H1 (cell line): ENCODE data around the gene JPH2. TPM values are rescaled to one million over a fixed set of nuclear protein-coding genes. Genes with fewer than 3 reads are reported as not detected.

Source experiments
- EZH2 ChIP-seq: fragments of 200-600 bp; sonication (generic); IDR thresholded peaks from 2 replicates; pipeline ENCODE4 v1.7.1; 2012; ENCODE audit warnings: low read depth, mild to moderate bottlenecking, moderate library complexity, low read length, inconsistent platforms; ENCODE audit not compliant: severe bottlenecking
- HDAC6 ChIP-seq: IDR thresholded peaks from one replicate; pipeline ENCODE4 v1.7.1; 2012; ENCODE audit warnings: low read depth, mild to moderate bottlenecking, inconsistent platforms, low read length, moderate library complexity
- NANOG ChIP-seq: IDR thresholded peaks from 2 replicates; pipeline ENCODE4 v1.6.1; 2011; ENCODE audit warnings: low read length, low read depth, mild to moderate bottlenecking, inconsistent platforms; ENCODE audit not compliant: insufficient read depth, poor library complexity, severe bottlenecking
- PHF8 ChIP-seq: fragments of 200-600 bp; sonication (generic); conservative IDR thresholded peaks from 2 replicates; pipeline ENCODE4 v1.7.1; 2012; ENCODE audit warnings: low read depth, mild to moderate bottlenecking, inconsistent platforms, low read length, moderate library complexity
- RXRA ChIP-seq: IDR thresholded peaks from 2 replicates; pipeline ENCODE4 v1.6.1; 2011; ENCODE audit warnings: low read depth, mild to moderate bottlenecking, low read length, moderate library complexity; ENCODE audit not compliant: insufficient read depth
- TAF7 ChIP-seq: optimal IDR thresholded peaks from 2 replicates; pipeline ENCODE3; 2011; ENCODE audit warnings: low read depth, mild to moderate bottlenecking, inconsistent platforms, low read length, moderate library complexity, borderline replicate concordance
- TBP ChIP-seq: IDR thresholded peaks from 2 replicates; pipeline ENCODE4 v1.6.1; 2011; ENCODE audit warnings: low read depth, low read length, improper control_type of control experiment
- TEAD4 ChIP-seq: IDR thresholded peaks from 2 replicates; pipeline ENCODE4 v1.6.1; 2012; ENCODE audit warnings: low read depth, low read length, inconsistent platforms, mixed read lengths
- ZNF274 ChIP-seq: IDR thresholded peaks from 2 replicates; pipeline ENCODE4 v1.7.0; 2012; ENCODE audit warnings: low read length, borderline replicate concordance; ENCODE audit errors: extremely low read depth
- polyA plus RNA-seq, 7 experiments: library from polyadenylated mRNA; depleted of rRNA in 3 of 7; stranded (reverse) in 5 of 7; unstranded in 2 of 7; fragments of >200 nt in 5 of 7; fragments of 200-250 nt in 2 of 7; gene quantifications; 1 replicate in 5 of 7; 2 replicates in 1 of 7; 4 replicates in 1 of 7; pipeline versions ENCODE4 v1.2.1 to v1.2.3, GENCODE V29; 2011 to 2013; ENCODE audit warnings: missing spikeins in 2 of 7, mixed read lengths in 2 of 7
- total RNA-seq: library from RNA; stranded (reverse); fragmentation: NEBNext Ultra II Directional; extraction: Animal tissue kit (Norgen Biotek cat#: 25700); gene quantifications from 2 replicates; pipeline ENCODE4 v1.2.1, GENCODE V29; 2021

The JPH2 gene
- total and polyA plus RNA-seq, 2 of the 8 experiments (the other 6 are each of a cell fraction or from before 2014, with no cell fraction given): 0.59 to 1.3 TPM

GRCh38 chr20:44174996-44175765 lies 11.8 kb downstream of the JPH2 start (continued):
- TF ChIP-seq TBP (no peak), NANOG (no peak), TAF7 (no peak), PHF8 (no peak), TEAD4 (no peak), RXRA (no peak), EZH2 (no peak), HDAC6 (no peak), ZNF274 (no peak)
